Placental epithelial cell (primary cell): ENCODE results near the gene SFRP2. TPM values are rescaled to one million over a fixed set of nuclear protein-coding genes. Genes with fewer than 3 reads are reported as not detected.

Source experiments
- total RNA-seq: library from RNA; depleted of rRNA; stranded (reverse); fragments of >200 nt; gene quantifications from 2 replicates; pipeline ENCODE4 v1.2.3, GENCODE V29; 2012

SFRP2 gene, protein sequence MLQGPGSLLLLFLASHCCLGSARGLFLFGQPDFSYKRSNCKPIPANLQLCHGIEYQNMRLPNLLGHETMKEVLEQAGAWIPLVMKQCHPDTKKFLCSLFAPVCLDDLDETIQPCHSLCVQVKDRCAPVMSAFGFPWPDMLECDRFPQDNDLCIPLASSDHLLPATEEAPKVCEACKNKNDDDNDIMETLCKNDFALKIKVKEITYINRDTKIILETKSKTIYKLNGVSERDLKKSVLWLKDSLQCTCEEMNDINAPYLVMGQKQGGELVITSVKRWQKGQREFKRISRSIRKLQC
- 9.8 TPM in 1 of 2 replicates, not detected in the other for total RNA-seq

DNA sequence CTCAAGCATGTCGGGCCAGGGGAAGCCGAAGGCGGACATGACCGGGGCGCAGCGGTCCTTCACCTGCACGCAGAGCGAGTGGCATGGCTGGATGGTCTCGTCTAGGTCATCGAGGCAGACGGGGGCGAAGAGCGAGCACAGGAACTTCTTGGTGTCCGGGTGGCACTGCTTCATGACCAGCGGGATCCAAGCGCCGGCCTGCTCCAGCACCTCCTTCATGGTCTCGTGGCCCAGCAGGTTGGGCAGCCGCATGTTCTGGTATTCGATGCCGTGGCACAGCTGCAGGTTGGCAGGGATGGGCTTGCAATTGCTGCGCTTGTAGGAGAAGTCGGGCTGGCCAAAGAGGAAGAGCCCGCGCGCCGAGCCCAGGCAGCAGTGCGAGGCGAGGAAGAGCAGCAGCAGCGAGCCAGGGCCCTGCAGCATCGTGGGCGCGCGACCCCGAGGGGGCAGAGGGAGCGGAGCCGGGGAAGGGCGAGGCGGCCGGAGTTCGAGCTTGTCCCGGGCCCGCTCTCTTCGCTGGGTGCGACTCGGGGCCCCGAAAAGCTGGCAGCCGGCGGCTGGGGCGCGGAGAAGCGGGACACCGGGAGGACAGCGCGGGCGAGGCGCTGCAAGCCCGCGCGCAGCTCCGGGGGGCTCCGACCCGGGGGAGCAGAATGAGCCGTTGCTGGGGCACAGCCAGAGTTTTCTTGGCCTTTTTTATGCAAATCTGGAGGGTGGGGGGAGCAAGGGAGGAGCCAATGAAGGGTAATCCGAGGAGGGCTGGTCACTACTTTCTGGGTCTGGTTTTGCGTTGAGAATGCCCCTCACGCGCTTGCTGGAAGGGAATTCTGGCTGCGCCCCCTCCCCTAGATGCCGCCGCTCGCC, at the start of gene SFRP2:
Gene SFRP2 (minus strand): TSS at position 671 of the 864 bp plus-strand sequence. CDS start 248 bp downstream, at position 423.

GRCh38 chr4:153759407-153760316, 29.2 kb downstream of the SFRP2 start, which contains the start of gene RNF175:
RNF175 (minus strand) TSS chr4:153760024; CDS start chr4:153759862, 162 bp downstream.

Other genes with a start within 250 kb of the SFRP2 start
- gene TLR2, start 104.8 kb downstream of the SFRP2 start, total RNA-seq: under 0.01 and 0.22 TPM in 2 replicates
- under 0.01 TPM in 1 of 2 replicates, not detected in the other for gene RNF175, start 29.1 kb downstream of the SFRP2 start, total RNA-seq